LoVo (cell line): Measurements from ENCODE around the gene FBXL3.
"Not testable (repeated sequence)": the region's sequence is repeated elsewhere in the genome, so short reads cannot be mapped to it uniquely, and the experiment has no call there.

Source experiments
- DNase-seq: peaks from one replicate; pipeline ENCODE4 v3.0.0-alpha.2; 2016; ENCODE audit warnings: low spot score

The FBXL3 gene

GRCh38 chr13:76982061-76982460 is 44.9 kb downstream of the FBXL3 start:
- DNase-seq = no peak

- peak; percentile 69 for DNase-seq
Observed at GRCh38 chr13:76980075-76980718, 46.8 kb downstream of the FBXL3 start.

GRCh38 chr13:76976929-76977328 is 50.0 kb downstream of the FBXL3 start:
- no peak for DNase-seq

GRCh38 chr13:76976490-76976889 is 50.5 kb downstream of the FBXL3 start:
- DNase-seq = no peak

GRCh38 chr13:76975863-76976262 is 51.1 kb downstream of the FBXL3 start:
- no peak for DNase-seq

- no peak for DNase-seq
Observed at GRCh38 chr13:76974618-76974975, 52.4 kb downstream of the FBXL3 start.

GRCh38 chr13:76973920-76974617 is 52.9 kb downstream of the FBXL3 start:
- DNase-seq = no peak

GRCh38 chr13:76971851-76972829 is 54.8 kb downstream of the FBXL3 start:
- DNase-seq = no peak

- no peak for DNase-seq
Observed at GRCh38 chr13:76971215-76971614, 55.7 kb downstream of the FBXL3 start.

- no peak for DNase-seq
Observed at GRCh38 chr13:76969488-76970365, 57.2 kb downstream of the FBXL3 start.

GRCh38 chr13:76968041-76968440 is 58.9 kb downstream of the FBXL3 start:
- no peak for DNase-seq

- no peak for DNase-seq
Observed at GRCh38 chr13:76967031-76967430, 59.9 kb downstream of the FBXL3 start.

- no peak for DNase-seq
Observed at GRCh38 chr13:76965759-76966421, 61.1 kb downstream of the FBXL3 start.

- DNase-seq = not testable (repeated sequence)
Observed at GRCh38 chr13:76959734-76960133, 67.2 kb downstream of the FBXL3 start.

- DNase-seq = no peak
Observed at GRCh38 chr13:76958841-76959432, 68.0 kb downstream of the FBXL3 start.

GRCh38 chr13:76955661-76956060 is 71.3 kb downstream of the FBXL3 start:
- DNase-seq = no peak
